SHP77 treated with DMSO at 0.1 percent for 48 hours (cell line): ENCODE results near the gene ACACB.

Experiments
- DNase-seq: peaks from one replicate; lab custom pipeline; 2025; lab: John Stamatoyannopoulos, UW

Gene ACACB

GRCh38 chr12:109174468-109174867, 58.1 kb downstream of the ACACB start:
- no peak for DNase-seq

DNA sequence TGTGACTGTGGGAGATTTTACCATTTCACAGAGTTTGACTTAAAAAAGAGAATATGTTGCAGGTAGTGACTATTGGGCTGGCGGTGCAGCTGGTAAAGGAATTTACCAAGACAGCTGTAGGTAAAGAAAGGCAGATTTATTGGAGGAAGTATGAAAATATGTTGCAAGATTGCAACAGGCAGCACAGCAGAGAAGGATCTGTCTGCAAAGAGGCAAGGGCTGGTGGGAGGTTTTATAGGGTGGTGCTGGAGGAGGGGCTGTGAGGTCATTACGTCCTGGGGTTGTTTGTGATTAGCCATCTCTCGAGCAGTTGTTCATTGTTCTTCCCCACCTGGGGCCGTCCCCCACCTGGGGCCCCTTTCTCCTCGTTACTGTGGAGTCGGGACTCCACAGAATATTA, 62.1 kb downstream of the ACACB start:
- no peak for DNase-seq

DNA sequence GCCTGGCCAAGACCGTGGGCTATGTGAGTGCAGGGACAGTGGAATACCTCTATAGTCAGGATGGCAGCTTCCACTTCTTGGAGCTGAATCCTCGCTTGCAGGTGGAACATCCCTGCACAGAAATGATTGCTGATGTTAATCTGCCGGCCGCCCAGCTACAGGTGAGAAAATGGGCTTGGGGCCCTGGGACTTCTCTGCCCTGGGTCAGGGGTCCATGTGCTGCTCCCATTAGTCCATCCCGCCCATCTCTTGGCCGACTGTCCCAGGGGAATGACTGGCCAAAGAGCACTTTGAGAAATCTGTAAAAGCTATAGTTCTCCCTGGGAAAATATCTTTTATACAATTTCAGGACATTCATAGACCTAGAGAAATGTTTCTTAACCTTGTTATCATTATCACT, 63.5 kb downstream of the ACACB start:
- no peak for DNase-seq

DNA sequence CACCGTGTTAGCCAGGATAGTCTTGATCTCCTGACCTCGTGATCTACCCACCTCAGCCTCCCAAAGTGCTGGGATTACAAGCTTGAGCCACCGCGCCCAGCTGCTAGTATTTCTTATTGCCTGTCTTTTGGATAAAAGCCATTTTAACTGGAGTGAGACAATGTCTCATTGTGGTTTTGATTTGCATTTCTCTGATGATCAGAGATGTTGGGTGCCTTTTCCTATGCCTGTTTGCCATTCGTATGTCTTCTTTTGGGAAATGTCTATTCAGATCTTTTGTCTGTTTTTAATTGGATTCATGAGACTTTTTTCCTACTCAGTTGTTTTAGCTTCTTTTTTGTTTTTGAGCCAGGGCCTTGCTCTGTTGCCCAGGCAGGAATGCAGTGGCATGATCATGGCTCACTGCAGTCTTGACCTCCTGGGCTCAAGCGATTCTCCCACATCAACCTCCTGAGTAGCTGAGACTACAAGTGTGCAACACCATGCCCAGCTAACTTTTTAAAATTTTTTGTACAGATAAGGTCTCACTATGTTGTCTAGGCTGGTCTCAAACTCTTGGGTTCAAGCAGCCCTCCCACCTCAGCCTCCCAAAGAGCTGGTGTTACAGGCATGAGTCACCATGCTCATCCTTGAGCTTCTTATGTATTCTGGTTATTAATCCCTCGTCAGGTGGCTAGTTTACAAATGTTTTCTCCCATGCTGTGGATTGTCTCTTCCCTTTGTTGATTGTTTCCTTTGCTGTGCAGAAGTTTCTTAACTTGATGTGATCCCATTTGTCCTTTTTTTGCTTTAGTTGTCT, 65.9 kb downstream of the ACACB start:
- DNase-seq, result no peak

DNA sequence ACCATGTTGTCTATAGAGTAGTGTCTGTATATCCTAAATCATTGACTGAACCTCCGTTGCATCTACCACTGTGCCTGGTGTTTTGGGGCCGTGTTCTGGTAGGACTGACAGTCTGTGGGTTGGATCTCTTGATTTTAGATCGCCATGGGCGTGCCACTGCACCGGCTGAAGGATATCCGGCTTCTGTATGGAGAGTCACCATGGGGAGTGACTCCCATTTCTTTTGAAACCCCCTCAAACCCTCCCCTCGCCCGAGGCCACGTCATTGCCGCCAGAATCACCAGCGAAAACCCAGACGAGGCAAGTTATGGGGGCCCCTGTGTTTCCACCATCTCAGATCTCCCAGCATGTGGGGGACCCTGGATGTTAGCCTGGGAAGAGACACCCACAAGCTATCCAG, 69.1 kb downstream of the ACACB start:
- DNase-seq, result no peak

DNA sequence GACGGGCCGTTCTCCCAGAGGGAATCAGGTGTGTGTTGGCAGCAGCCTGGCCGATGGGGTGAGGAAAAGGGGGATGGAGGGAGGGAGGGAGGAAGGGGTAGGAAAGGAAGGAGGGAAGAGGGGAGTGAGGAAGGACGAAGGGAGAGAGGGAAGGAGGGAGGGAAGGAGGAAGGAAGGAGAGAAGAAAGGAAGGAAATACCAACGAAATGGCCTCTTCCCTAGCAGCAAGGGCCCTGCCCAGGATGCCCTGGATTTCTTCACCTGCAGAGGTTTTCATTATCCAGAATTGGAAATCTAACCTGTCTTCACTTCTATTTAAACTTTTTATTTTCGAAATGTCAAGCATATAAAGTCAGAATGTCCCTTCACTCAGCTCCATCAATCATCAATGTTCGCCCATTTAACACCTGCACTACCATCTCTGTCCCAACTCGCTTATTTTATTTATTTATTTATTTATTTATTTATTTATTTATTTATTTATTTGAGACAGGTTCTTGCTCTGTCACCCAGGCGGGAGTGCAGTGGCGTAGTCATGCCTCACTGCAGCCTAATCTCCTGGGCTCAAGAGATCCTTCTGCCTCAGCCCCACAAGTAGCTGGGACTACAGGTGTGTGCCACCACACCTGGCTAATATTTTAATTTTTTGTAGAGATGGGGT, 70.7 kb downstream of the ACACB start:
- no peak for DNase-seq

- no peak for DNase-seq
Measured at GRCh38 chr12:109188108-109188712, 71.8 kb downstream of the ACACB start.

DNA sequence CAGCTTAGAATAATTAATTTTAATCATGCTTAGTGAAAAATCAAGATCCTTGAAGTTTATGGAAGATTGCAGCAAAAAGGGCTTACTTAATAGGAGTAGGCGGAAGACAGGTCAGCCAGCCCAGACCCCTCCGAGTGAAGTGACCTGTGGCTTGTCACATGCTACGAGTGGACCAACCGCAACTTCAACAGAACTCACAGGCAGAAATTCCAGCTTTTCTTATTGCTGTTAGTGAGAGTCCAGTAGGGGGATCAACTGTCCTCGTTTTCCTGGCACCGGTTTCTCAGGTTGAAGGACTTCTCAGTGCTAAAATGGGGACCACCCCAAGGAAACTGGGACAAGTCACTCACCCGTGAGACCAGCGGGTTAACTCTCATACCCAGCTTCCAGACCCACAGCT, 72.9 kb downstream of the ACACB start:
- no peak for DNase-seq

GRCh38 chr12:109191621-109192250, 75.3 kb downstream of the ACACB start:
- DNase-seq, result no peak

- no peak for DNase-seq
Measured at GRCh38 chr12:109192358-109192757, 76.0 kb downstream of the ACACB start.

DNA sequence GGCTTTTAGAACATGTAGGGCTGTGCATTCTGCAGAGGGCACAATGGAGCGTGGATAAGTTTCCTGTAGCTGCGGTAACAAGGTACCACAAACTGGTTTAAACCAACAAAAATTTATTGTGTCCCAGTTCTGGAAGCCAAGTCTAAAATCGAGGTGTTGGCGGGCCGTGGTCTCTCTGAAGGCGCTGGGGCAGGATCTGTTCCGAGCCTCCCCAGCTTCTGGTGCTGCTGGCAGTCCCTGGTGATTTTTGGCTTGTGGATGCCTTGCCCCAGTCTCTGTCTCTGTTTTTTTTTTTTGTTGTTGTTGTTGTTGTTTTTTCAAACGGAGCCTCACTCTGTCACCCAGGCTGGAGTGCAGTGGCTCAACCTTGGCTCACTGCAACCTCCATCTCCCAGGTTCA, 77.5 kb downstream of the ACACB start:
- DNase-seq, result no peak

GRCh38 chr12:109196332-109196731, 79.9 kb downstream of the ACACB start:
- DNase-seq, result no peak

DNA sequence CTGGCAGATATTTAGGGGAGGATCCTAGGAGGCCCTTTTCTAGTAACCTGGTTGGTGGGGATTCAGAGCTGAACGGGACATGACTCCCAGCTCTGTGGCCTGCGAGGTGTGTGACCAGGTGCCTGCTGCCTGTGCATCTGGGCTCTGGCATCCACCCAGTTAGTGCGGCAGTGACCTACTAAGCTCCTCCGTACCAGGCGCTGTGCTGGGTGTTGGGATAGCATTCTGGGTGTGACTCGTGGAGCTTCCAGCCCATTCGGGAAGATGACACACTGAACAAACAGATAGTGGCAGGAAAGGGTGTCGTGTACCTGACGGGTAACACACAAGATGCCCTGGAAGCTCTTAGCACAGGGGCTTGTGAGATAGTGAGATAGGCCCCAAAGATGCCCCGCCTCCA, 80.9 kb downstream of the ACACB start:
- DNase-seq, result no peak

- DNase-seq, result no peak
Measured at GRCh38 chr12:109199324-109199723, 82.9 kb downstream of the ACACB start.

GRCh38 chr12:109200825-109201495, 84.6 kb downstream of the ACACB start:
- no peak for DNase-seq

DNA sequence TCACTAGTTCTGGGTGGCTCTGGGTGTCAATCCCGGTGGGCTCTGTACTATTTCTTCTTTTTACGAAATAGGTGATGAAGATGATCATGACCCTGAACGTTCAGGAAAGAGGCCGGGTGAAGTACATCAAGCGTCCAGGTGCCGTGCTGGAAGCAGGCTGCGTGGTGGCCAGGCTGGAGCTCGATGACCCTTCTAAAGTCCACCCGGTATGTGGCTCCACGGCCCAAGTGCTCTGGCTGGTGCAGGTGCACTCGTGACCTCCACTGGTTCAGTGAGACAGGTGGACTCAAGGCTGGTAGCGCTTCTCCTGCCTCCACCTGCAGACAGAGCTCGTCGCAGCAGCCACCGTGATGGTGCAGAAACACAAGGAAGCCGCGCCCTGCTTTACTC, 85.1 kb downstream of the ACACB start:
- no peak for DNase-seq

- no peak for DNase-seq
Measured at GRCh38 chr12:109202770-109203169, 86.4 kb downstream of the ACACB start.

DNA sequence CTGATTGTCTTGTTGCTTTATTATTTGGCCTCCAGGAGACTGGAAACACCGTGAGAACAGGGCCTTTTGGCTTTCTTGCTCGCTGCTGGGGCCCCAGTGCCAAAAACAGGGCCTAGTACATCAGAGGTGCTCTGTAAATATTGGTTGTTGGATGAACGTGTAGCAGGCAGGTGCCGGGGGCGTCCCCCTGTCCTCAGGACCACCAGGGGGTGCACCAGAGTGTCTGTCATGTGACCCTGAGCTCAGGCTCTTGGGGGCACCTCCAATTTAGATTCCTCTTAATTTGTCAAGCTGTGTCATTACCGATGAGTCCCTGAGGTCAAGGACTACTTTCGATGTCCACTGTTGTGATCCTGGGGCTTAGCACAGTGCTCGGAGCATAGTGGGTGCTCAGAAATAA, 87.1 kb downstream of the ACACB start:
- DNase-seq, result no peak

- no peak for DNase-seq
Measured at GRCh38 chr12:109209082-109209481, 92.7 kb downstream of the ACACB start.

DNA sequence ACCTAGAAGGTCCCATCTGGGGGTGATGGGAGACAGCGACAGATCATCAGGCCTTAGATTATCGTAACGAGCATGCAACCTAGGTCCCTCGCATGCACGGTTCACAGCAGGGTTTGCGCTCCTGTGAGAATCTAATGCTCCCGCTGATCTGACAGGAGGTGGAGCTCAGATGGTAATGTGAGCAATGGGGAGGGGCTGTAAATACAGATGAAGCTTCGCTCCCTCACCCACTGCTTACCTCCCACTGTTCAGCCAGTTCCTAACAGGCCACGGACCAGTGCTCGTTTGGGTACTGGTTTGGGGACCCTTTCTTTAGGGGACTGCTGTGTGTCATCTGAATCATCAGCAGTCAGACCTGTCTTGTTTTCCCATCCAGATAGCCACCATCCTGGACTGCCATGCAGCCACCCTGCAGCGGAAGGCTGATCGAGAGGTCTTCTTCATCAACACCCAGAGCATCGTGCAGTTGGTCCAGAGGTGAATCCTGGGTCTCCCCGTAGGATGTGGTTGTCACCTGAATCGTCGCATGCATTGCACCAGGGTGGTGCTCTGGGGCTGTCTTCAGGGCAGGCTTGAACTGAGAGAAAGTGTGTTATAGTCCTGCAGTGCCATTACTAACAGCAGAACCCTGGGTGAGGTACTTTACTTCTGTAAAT, 96.2 kb downstream of the ACACB start:
- DNase-seq, result no peak

- no peak for DNase-seq
Measured at GRCh38 chr12:109214131-109214530, 97.7 kb downstream of the ACACB start.

DNA sequence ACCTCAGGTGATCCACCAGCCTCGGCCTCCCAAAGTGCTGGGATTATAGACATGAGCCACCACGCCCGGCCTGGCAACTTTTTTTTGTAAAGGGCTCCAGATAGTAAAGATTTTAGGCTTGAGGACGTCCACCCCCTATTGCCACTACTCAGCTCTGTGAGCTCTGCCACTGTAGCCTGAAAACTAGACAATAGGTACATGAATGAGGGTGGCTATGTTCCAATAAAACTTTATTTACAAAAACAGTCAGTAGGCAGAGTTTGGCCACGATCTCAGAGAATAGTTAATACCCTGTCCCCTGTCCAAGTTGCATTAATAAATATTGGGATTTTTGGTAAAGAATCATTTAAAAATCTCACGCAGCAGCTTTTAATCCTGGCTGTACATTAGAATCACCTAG, 102.6 kb downstream of the ACACB start:
- no peak for DNase-seq
